Transverse colon (tissue), 4 donors: Measurements from ENCODE around the gene TLCD3B.
A peak's percentile ranks its signal among the peaks of the same experiment; 100 is the strongest.

ENCODE experiments used
- CTCF ChIP-seq, 5 experiments: fragments of 200-600 bp in 3 of 5; fragments of 450-650 bp in 2 of 5; sonication (generic) in 3 of 5; IDR thresholded peaks; 1 replicate in 2 of 5; 2 replicates in 3 of 5; pipeline ENCODE4 v1.5.1; 2016 to 2017; ENCODE audit warnings: antibody characterized with exemption in 5 of 5, inconsistent platforms in 3 of 5, mild to moderate bottlenecking in 2 of 5, moderate library complexity in 1 of 5
- EP300 ChIP-seq: sonication (generic); formaldehyde crosslinking; IDR thresholded peaks from one replicate; pipeline ENCODE4 v1.6.1; 2017; ENCODE audit warnings: antibody characterized with exemption, low read depth
- POLR2A ChIP-seq: fragments of 450-650 bp; IDR thresholded peaks from one replicate; pipeline ENCODE4 v1.6.1; 2016; ENCODE audit warnings: antibody characterized with exemption, mild to moderate bottlenecking, moderate library complexity
- POLR2AphosphoS5 ChIP-seq, 3 donors: sonication (generic); formaldehyde crosslinking; IDR thresholded peaks; one replicate each; pipeline ENCODE4 v1.6.1; 2016; ENCODE audit warnings: antibody characterized with exemption in 3 of 3

- TF ChIP-seq POLR2A (peak; percentile 14), CTCF (IDR thresholded peaks at IDR 0.05) (no peak), POLR2AphosphoS5 (IDR thresholded peaks at IDR 0.05) (peak; percentile 46 to 62 (median 62)), EP300 (no peak)
Observed at GRCh38 chr16:29995324-29995910, 35.7 kb downstream of the TLCD3B start, which contains the start of gene HIRIP3.
